PC-9 (cell line): Measurements from ENCODE around the gene ZNF410.

Experiments used
- EZH2 ChIP-seq: fragments of 200-600 bp; sonication (generic); IDR thresholded peaks from 2 replicates; pipeline ENCODE4 v1.8.0; 2017; ENCODE audit warnings: antibody characterized with exemption, low read depth
- TF ChIP-seq, protein P1 (sequence below): fragments of 200-600 bp; sonication (generic); conservative IDR thresholded peaks from 2 replicates; pipeline ENCODE4 v1.6.1; 2017; ENCODE audit warnings: mixed run types, antibody characterized with exemption, mild to moderate bottlenecking, moderate library complexity

DNA sequence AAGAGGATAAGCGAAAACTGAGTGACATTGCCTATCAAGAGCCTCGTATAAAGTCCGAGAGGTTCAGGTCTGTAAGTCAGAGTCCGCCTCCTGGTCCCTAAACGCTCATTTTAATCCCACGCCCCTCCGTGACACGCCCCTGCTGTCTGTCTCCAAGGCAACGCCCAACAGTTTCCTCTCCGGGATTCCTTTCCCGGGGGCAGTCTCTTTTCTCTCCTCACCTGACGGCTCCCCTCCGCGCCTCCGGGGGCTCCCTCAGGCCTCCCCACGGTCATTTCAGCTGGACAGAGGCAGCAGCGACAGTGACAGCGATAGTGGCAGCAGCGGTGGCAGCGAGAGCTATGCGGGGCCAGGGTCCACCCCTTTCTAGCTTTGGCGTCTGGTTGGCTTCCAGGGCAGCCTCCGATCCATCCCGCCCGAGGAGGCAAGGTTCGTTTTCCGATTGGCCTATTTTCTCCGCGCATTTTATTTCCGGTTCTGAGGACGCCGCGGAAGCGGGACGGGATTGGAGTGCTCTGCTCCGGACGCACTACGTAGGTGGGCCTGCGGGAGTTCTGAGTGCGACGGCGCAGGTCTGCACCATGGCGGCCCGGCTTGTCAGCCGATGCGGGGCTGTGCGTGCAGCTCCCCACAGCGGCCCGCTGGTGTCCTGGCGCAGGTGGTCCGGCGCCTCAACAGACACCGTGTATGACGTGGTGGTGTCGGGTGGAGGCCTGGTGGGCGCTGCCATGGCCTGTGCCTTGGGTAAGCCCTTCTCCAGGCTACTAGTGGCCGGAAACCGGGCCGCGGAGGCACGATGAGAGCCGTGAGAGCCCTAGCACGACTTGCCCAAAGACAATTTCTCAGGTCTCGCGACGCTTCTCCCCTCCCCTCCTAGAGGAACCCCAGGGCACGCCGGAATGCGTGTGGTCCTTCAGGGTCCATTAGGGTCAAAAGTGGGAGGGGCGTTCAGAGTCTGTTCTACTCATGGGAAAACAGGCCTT lies 63.4 kb downstream of the ZNF410 start, which contains the start of the genes COQ6 and FAM161B:
- TF ChIP-seq, protein P1, sequence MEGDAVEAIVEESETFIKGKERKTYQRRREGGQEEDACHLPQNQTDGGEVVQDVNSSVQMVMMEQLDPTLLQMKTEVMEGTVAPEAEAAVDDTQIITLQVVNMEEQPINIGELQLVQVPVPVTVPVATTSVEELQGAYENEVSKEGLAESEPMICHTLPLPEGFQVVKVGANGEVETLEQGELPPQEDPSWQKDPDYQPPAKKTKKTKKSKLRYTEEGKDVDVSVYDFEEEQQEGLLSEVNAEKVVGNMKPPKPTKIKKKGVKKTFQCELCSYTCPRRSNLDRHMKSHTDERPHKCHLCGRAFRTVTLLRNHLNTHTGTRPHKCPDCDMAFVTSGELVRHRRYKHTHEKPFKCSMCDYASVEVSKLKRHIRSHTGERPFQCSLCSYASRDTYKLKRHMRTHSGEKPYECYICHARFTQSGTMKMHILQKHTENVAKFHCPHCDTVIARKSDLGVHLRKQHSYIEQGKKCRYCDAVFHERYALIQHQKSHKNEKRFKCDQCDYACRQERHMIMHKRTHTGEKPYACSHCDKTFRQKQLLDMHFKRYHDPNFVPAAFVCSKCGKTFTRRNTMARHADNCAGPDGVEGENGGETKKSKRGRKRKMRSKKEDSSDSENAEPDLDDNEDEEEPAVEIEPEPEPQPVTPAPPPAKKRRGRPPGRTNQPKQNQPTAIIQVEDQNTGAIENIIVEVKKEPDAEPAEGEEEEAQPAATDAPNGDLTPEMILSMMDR = no peak
- no peak for TF ChIP-seq EZH2
